Sigmoid colon (tissue), 4 donors: ENCODE data around the gene SIGLECL1.
"Not testable (repeated sequence)": the region's sequence is repeated elsewhere in the genome, so short reads cannot be mapped to it uniquely, and the experiment has no call there.

ENCODE experiments used
- EP300 ChIP-seq, 4 donors: sonication (generic); formaldehyde crosslinking; IDR thresholded peaks; one replicate each; pipeline ENCODE4 v1.6.1; 2017; ENCODE audit warnings: antibody characterized with exemption in 4 of 4
- POLR2A ChIP-seq, 2 donors: fragments of 450-650 bp; IDR thresholded peaks; one replicate each; pipeline ENCODE4 v1.6.1; 2016; ENCODE audit warnings: antibody characterized with exemption in 2 of 2, mild to moderate bottlenecking in 2 of 2, moderate library complexity in 2 of 2
- POLR2AphosphoS5 ChIP-seq, 4 donors: sonication (generic); formaldehyde crosslinking; IDR thresholded peaks; one replicate each; pipeline ENCODE4 v1.6.1; 2017; ENCODE audit warnings: antibody characterized with exemption in 4 of 4
- TF ChIP-seq, protein P1 (sequence below), 4 experiments: fragments of 450-650 bp in 3 of 4; fragments of 200-600 bp in 1 of 4; IDR thresholded peaks; one replicate each; pipeline ENCODE4 v1.5.1; 2016 to 2019; ENCODE audit warnings: antibody characterized with exemption in 4 of 4, mild to moderate bottlenecking in 3 of 4, moderate library complexity in 2 of 4

DNA sequence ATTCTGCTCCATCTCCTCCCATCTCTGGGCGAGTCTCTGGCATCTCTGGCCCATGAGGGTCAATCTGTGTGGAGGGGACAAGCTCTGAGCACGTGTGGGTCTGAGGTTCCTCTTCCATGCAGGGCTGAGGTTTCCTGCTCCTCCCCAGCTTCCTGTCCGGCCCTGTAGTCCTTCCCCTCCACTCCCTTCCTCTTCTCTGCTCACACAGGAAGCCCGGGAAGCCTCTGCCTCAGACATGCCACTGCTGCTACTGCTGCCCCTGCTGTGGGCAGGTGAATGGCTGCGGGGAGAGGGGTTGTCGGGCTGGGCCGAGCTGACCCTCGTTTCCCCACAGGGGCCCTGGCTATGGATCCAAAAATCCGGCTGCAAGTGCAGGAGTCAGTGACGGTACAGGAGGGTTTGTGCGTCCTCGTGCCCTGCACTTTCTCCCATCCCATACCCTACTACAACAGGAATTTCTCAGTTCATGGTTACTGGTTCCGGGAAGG is 40.0 kb upstream of the SIGLECL1 start:
- TF ChIP-seq, protein P1, sequence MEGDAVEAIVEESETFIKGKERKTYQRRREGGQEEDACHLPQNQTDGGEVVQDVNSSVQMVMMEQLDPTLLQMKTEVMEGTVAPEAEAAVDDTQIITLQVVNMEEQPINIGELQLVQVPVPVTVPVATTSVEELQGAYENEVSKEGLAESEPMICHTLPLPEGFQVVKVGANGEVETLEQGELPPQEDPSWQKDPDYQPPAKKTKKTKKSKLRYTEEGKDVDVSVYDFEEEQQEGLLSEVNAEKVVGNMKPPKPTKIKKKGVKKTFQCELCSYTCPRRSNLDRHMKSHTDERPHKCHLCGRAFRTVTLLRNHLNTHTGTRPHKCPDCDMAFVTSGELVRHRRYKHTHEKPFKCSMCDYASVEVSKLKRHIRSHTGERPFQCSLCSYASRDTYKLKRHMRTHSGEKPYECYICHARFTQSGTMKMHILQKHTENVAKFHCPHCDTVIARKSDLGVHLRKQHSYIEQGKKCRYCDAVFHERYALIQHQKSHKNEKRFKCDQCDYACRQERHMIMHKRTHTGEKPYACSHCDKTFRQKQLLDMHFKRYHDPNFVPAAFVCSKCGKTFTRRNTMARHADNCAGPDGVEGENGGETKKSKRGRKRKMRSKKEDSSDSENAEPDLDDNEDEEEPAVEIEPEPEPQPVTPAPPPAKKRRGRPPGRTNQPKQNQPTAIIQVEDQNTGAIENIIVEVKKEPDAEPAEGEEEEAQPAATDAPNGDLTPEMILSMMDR (IDR thresholded peaks at IDR 0.05), result not testable (repeated sequence)
- not testable (repeated sequence) for TF ChIP-seq POLR2A, POLR2AphosphoS5, EP300 (IDR thresholded peaks at IDR 0.05)
